Activated T-helper 17 cell treated with anti-CD3 and anti-CD28 coated beads, Interleukin-2, amount 50 U/mL, for 72 hours (primary cell): ENCODE data around the gene PRKCE. TPM values are rescaled to one million over a fixed set of nuclear protein-coding genes. Genes with fewer than 3 reads are reported as not detected.

Source experiments
- ATAC-seq: fragments of 150-1000 bp; cut with Tn5 transposase; replicated peaks from 2 replicates; pipeline ENCODE4 v1.10.0; 2021; ENCODE audit warnings: mild to moderate bottlenecking, moderate library complexity
- H3K27ac Mint-ChIP-seq: one replicate; pipeline ENCODE4 v1.8.0; 2022; ENCODE audit warnings: mixed read lengths
- H3K27me3 Mint-ChIP-seq: one replicate; pipeline ENCODE4 v1.8.0; 2022; ENCODE audit warnings: mixed read lengths
- H3K36me3 Mint-ChIP-seq: one replicate; pipeline ENCODE4 v1.8.0; 2022; ENCODE audit warnings: low read depth, mild to moderate bottlenecking, mixed read lengths
- H3K4me1 Mint-ChIP-seq: one replicate; pipeline ENCODE4 v1.8.0; 2022; ENCODE audit warnings: mixed read lengths
- H3K4me3 Mint-ChIP-seq: one replicate; pipeline ENCODE4 v1.8.0; 2022; ENCODE audit warnings: mild to moderate bottlenecking, mixed read lengths
- H3K9me3 Mint-ChIP-seq: one replicate; pipeline ENCODE4 v1.8.0; 2022; ENCODE audit warnings: mixed read lengths
- total RNA-seq, 2 donors: library from RNA; stranded (reverse); gene quantifications; one replicate each; pipeline ENCODE4 v1.2.3, GENCODE V29; 2022

Gene PRKCE
- total RNA-seq, 2 donors from 2014 or later = 15.9 to 16.6 TPM

DNA sequence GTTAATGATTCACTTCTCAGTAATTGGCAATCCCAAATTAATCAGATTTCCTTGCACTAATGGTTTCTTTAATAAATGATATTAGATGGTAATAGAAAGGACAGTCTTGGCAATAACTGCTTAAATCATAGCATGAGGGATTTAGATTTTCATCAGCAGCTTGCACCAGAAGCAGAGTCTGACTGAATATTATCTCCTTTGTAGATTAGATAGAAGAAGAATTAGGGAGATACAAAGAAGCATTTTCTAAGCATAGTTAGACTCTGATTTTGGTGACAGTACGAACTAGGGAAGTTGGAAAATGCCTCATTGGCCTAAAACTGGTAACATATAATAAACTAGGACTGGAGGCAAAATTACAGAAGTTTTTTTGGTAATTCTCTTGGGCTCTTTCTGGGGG lies 412.9 kb downstream of the PRKCE start:
- Mint-ChIP-seq H3K4me3 (no peak overlapping the region), H3K36me3 (no peaks in the 10 kb centered on the region), H3K9me3 (no peaks in the 10 kb centered on the region), H3K27ac (no peak overlapping the region), H3K27me3 (no peaks in the 10 kb centered on the region), H3K4me1 (peaks cover 11% of the 10 kb centered on the region)
- no peak for ATAC-seq

DNA sequence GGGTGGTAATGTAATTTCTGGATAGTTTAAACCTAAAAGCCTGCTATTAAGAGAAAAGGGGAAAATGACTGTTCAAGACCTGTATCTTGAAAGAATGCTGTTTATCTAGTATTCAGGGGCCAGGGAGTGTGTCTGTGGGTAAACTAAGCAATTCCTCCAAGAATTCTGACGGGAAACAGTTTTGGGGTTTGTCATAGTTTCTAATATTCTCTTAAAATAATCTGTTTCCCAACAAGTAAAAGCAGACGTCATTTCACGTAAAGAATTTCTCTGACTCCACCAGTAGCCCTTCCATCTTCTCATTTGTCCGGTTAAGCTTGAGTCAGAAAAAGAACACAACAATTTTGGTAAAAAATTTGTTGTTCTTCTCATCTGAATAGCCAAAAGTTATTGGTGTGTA lies 413.7 kb downstream of the PRKCE start:
- no peak for ATAC-seq
- H3K27ac Mint-ChIP-seq = no peak overlapping the region
- H3K4me3 Mint-ChIP-seq = no peak overlapping the region
- peaks cover 11% of the 10 kb centered on the region for H3K4me1 Mint-ChIP-seq
- H3K9me3 Mint-ChIP-seq = no peaks in the 10 kb centered on the region
- no peaks in the 10 kb centered on the region for H3K36me3 Mint-ChIP-seq
- no peaks in the 10 kb centered on the region for H3K27me3 Mint-ChIP-seq

DNA sequence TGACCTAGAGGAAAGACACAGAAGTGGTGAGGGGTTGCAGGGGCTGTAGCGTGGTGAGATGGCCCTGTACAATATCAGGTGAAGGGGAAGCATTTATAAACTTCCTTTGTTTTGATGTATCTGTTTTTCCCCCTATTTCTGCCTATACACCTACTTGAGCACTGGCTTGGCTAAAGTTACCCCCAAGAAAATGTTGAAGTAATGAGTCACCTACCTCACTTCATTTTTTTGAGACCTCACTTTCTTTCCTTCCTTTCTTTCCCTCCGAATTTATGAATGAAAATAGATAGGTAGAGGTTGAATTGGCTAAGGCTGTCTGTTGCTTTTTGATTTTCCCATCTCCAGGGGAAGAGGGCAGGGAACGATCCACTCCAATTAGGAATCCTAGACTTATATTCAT lies 414.6 kb downstream of the PRKCE start:
- H3K27me3 Mint-ChIP-seq = no peaks in the 10 kb centered on the region
- H3K36me3 Mint-ChIP-seq = no peaks in the 10 kb centered on the region
- no peak overlapping the region for H3K4me3 Mint-ChIP-seq
- peaks cover 11% of the 10 kb centered on the region for H3K4me1 Mint-ChIP-seq
- H3K9me3 Mint-ChIP-seq = no peaks in the 10 kb centered on the region
- H3K27ac Mint-ChIP-seq = no peak overlapping the region
- no peak for ATAC-seq

DNA sequence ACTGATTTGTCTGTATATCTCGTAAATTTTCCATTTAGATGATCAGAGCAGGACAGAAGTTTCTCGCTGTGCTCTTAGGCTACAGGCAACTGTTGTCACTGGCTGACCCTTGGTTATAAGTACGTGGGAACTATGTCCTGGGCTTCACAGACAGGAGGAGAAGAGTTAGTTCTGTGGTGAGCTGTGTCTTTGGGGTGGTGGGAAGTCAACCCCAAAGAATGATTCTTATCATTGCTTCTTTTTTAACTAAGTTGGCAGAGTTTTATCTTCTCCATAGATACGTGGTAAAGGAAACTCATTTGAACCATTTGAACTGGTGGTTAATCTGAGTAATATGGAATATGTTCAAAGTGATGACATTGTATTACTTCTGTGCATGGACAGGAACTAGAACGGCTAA lies 415.1 kb downstream of the PRKCE start:
- no peak overlapping the region for H3K4me3 Mint-ChIP-seq
- no peaks in the 10 kb centered on the region for H3K36me3 Mint-ChIP-seq
- H3K4me1 Mint-ChIP-seq = peaks cover 11% of the 10 kb centered on the region
- H3K27me3 Mint-ChIP-seq = no peaks in the 10 kb centered on the region
- ATAC-seq = peak; percentile 19
- no peak overlapping the region for H3K27ac Mint-ChIP-seq
- H3K9me3 Mint-ChIP-seq = no peaks in the 10 kb centered on the region

DNA sequence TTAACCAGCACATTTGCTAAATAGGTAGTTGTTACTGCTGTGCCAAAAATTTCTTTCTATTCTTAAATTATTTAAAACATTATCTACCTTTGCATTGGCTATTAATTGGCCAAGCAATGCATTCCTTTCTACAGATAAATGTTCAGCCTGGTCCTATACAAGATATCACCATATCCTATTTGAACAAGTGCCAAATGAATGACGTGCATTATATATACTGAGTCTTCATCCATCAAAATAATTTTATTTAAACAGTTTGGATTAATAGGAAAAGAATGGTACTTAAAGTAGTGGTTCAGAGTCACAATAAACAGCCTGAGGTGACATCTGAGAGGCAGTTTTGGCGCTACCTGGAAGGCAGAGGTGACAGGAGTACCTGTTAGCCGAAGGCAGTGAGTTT lies 415.6 kb downstream of the PRKCE start:
- Mint-ChIP-seq H3K4me1 (peaks cover 11% of the 10 kb centered on the region), H3K9me3 (no peaks in the 10 kb centered on the region), H3K27ac (no peak overlapping the region), H3K4me3 (no peak overlapping the region), H3K36me3 (no peaks in the 10 kb centered on the region), H3K27me3 (no peaks in the 10 kb centered on the region)
- no peak for ATAC-seq

DNA sequence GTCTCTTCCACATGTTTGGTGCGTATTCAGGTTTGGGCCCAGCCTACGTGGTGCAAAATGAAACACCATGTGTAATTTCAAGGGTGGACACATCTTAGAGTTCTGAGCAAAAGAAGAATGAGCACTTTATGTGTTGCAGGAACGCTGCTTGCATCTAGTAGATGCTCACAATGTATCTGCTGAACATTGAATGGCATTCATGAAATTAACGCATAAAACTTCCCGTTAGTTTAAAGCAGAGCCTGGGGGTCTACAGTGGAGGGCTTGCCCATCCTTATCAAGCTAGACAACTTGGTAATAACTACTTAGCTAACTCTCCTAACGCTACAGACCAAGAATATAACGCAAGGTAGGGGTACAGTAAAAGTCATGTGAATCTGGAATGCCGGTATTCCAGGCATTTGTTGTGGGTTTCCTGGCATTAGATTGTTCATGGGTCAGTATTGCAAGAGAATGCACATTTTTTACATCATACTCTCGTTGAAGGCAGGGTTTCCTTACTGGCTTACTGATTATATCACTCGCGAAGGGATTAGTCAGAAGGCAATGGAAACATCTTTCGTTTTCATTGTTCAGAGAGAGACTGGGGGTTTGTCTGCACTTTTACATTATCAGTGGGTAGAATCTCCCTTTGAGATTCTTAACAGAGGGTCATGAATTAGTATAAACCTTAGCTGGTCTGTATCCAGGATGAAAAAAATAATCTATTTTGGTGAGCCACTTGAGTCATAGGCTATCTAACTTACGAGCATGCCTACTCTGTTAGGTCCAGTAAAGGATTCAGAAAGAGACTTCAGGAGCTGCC lies 416.2 kb downstream of the PRKCE start:
- Mint-ChIP-seq H3K9me3 (no peaks in the 10 kb centered on the region), H3K36me3 (no peaks in the 10 kb centered on the region), H3K27me3 (no peaks in the 10 kb centered on the region), H3K27ac (no peak overlapping the region), H3K4me3 (peak overlapping the region; percentile 3), H3K4me1 (peaks cover 11% of the 10 kb centered on the region)
- peak; percentile 90 for ATAC-seq

DNA sequence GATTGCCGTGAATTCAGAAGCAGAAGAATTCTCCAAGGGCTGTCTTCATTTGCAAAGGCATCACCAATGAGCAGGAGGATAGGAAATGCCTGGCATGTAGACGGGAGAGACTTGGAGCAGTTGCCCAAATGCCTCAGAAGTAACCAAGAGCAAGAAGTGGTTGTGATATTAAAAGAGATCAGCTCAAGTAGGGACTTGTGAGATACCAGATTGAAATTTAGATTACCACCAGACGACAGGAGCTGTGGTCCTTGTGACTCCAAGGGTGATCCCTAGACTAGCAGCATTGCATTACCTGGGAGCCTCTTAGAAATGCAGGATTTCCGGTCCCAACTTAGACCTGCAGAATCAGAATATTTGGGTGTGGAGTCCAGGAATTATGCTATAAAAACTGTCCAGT lies 417.2 kb downstream of the PRKCE start:
- Mint-ChIP-seq H3K4me1 (peaks cover 16% of the 10 kb centered on the region), H3K9me3 (no peaks in the 10 kb centered on the region), H3K36me3 (no peaks in the 10 kb centered on the region), H3K4me3 (no peak overlapping the region), H3K27me3 (no peaks in the 10 kb centered on the region), H3K27ac (no peak overlapping the region)
- no peak for ATAC-seq

DNA sequence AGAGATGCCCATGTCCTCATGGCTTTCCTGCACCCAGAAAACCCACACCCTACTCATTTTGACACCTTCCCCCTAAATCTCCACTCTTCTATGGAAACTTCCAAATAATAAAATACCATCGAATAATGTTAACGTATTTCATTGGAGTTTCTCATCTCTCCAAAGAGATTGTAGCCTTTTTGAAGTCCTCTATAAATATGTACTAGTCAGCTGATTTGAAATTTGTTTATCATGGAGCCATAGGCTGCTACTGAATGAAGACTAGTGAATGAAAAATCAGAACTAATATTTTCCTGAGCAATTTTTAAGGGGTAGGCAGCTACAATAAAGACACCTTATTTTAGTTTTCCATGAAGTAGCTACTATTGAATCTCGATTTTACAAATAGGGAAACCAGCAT lies 419.6 kb downstream of the PRKCE start:
- Mint-ChIP-seq H3K4me3 (no peak overlapping the region), H3K27me3 (no peaks in the 10 kb centered on the region), H3K27ac (no peak overlapping the region), H3K36me3 (no peaks in the 10 kb centered on the region), H3K9me3 (no peaks in the 10 kb centered on the region), H3K4me1 (peaks cover 19% of the 10 kb centered on the region)
- no peak for ATAC-seq

DNA sequence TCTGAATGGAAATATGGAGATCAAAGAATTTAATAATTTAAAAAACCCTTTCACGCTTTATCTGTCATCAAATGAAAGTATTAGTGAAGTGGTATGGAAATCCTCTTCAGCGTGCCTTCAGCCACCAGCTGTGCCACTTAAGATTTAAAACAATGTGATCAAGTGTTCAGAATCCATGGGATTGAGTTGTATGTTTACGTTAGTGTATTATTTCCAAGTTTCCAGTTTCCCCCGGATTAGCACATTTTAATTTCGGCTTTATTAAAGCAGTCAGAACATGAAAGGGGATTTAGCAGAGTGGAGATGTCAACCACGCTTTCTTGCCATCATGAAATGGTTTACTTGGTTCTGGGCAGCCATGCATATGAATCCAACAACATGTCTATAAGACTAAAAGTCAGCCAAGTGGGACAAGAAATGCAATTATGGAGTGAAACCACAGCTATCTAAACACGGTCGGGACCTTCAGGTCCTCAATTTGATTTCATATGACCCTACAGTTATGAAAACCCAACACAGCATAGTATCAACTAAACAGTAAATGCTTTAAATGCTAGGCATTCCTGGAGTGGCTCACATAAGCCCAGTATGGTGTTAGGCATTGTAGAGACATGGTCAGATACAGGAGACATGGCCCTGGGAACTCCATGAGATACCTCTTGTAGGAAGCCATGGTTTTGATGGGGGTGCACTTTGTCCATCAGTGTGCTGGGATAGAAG lies 420.8 kb downstream of the PRKCE start:
- no peaks in the 10 kb centered on the region for H3K9me3 Mint-ChIP-seq
- H3K27me3 Mint-ChIP-seq = no peaks in the 10 kb centered on the region

DNA sequence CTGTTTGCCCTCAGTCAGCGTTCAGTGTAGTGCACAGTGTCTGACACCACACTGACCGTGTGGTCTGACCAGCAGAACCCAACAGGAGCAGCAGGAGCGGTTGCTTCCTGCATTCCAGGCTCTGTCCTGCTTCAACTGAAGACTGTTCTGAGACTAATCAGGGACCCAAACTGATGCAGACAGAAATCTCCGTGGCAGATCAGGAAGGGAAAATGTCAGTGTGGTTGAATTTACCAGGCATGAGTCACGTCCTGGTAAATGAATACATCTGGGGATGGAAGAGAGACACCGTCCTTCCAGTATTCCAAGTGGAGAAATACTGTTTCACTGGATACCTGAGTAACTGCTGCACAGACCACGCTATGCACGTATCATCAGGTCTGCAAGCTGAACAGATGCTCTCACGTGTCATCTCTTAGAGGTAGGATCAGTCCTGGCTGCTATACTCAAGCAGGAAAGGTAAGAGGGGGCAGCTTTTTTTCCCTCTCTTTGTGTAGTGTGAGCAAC lies 422.1 kb downstream of the PRKCE start:
- peak overlapping the region; percentile 68 for H3K27ac Mint-ChIP-seq
- H3K4me1 Mint-ChIP-seq = peaks cover 14% of the 10 kb centered on the region
- H3K36me3 Mint-ChIP-seq = no peaks in the 10 kb centered on the region
- no peaks in the 10 kb centered on the region for H3K9me3 Mint-ChIP-seq
- peak; percentile 42 for ATAC-seq
- H3K4me3 Mint-ChIP-seq = no peak overlapping the region
- H3K27me3 Mint-ChIP-seq = no peaks in the 10 kb centered on the region

More for the DNA sequence above, 420.8 kb downstream of the PRKCE start:
- Mint-ChIP-seq H3K4me3 (no peak overlapping the region), H3K27ac (no peak overlapping the region), H3K36me3 (no peaks in the 10 kb centered on the region), H3K4me1 (peaks cover 17% of the 10 kb centered on the region)
- ATAC-seq = no peak

DNA sequence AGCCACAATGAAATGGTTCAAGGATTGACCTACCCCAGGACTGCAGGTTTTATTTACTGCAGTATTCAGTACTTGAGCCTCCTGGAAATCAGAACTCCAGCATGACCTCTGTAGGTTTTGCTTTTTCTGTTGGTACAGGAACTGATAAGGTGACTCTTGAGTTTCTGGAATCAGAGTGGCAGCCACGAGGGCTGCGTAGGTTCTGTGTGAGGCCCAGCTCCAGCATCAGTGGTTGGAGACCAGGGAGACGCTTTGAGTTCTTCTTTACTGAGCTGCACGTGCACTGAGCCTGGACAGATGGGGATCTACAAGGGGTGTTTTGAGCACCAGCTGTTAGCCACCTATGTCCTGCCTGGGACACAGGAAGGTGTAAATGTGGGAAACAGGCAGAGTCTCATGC lies 423.0 kb downstream of the PRKCE start:
- Mint-ChIP-seq H3K36me3 (no peaks in the 10 kb centered on the region), H3K27ac (no peak overlapping the region), H3K27me3 (no peaks in the 10 kb centered on the region), H3K9me3 (no peaks in the 10 kb centered on the region), H3K4me1 (peaks cover 16% of the 10 kb centered on the region), H3K4me3 (no peak overlapping the region)
- no peak for ATAC-seq

DNA sequence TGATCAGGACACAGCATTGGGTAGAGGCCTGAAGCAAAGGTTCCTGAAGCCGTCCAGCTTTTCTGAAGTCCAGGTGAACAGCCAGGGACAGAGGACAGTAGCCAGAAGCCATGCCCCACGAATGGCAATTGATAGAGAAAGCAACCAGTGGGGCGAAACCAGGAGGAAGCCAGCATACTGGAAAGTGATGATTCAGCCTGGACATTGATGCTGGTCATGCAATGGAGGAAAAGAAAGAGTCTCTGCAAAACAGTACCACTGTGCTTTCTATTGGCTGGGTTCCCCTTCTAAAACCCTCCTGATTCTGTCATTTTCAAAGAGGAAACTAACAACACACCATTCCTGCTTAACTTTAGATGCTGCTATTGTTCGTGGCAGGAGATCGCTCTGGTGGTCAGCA lies 424.4 kb downstream of the PRKCE start:
- Mint-ChIP-seq H3K36me3 (no peaks in the 10 kb centered on the region), H3K4me1 (peaks cover 16% of the 10 kb centered on the region), H3K27me3 (no peaks in the 10 kb centered on the region), H3K4me3 (no peak overlapping the region), H3K27ac (no peak overlapping the region), H3K9me3 (no peaks in the 10 kb centered on the region)
- ATAC-seq = no peak

DNA sequence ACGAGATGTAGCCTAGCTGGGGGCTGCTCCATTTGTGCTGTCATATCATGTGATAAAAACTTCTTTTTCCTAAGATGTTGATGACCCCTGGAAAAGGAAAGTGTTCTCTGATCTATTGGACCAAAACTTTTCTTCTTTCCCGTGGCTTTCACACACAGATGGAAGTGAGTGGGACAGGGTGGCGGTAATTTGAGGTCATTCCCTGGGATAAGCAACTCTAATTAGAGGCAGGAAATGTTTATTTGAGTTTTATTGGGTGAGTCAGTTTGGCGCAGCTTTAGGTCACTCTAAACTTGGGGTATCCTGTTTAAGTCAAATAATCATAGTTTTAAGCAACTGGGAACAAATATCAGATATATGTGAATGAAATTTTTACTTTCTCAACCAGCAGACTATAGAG lies 424.8 kb downstream of the PRKCE start:
- H3K27me3 Mint-ChIP-seq = no peaks in the 10 kb centered on the region
- no peak for ATAC-seq
- H3K4me1 Mint-ChIP-seq = peaks cover 16% of the 10 kb centered on the region
- H3K4me3 Mint-ChIP-seq = no peak overlapping the region
- no peak overlapping the region for H3K27ac Mint-ChIP-seq
- no peaks in the 10 kb centered on the region for H3K9me3 Mint-ChIP-seq
- H3K36me3 Mint-ChIP-seq = no peaks in the 10 kb centered on the region

DNA sequence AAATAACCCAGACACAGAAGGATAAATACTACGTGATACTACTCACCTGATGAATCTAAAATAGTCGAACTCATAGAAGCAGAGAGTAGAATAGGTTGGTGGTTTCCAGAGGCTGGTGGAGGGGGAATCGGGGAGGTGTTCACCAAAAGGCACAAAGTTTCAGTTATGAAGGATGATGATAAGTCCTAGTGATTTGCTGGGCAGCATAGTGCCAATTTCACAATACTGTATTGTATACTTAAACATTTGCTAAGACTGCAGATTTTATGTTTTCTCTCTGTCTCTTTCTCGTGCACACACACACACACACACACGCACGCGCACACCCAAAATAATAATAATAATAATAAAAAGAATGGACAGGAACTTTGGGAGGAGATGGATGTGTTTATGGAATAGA lies 425.4 kb downstream of the PRKCE start:
- Mint-ChIP-seq H3K4me1 (peaks cover 16% of the 10 kb centered on the region), H3K27ac (no peak overlapping the region), H3K36me3 (no peaks in the 10 kb centered on the region), H3K27me3 (no peaks in the 10 kb centered on the region), H3K4me3 (no peak overlapping the region), H3K9me3 (no peaks in the 10 kb centered on the region)
- no peak for ATAC-seq

DNA sequence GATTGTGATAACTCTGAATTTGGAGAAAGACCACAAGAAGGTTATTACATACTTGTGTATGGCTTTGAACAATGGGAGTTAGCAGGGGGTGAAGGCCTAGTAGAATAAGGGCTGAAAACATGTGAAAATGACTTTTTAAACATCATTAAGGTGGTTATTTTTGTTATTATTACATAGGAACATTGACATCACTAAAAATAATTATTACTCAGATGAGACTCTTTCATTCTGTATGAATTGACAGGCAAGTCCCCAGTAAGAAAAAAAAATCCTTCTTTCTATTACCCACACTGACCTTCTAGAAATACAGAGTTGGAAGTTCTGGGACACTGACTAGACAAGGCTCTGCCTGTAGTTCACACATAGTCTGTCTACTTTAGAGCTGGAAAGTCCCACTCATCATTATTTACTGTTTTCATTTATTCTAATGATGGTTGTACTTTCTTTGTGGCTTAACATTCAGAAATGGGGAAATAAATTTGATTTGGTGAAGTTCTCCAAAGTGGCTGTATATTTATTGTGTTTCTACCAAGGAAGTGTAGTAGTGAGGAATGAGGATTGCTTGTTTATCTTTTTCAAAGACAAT lies 426.1 kb downstream of the PRKCE start:
- Mint-ChIP-seq H3K27me3 (no peaks in the 10 kb centered on the region), H3K27ac (no peak overlapping the region), H3K4me3 (no peak overlapping the region), H3K9me3 (no peaks in the 10 kb centered on the region), H3K36me3 (no peaks in the 10 kb centered on the region), H3K4me1 (peaks cover 23% of the 10 kb centered on the region)
- ATAC-seq = no peak
